Measurements from ENCODE around the gene DNER. TPM values are rescaled to one million over a fixed set of nuclear protein-coding genes. Genes with fewer than 3 reads are reported as not detected.

The DNER gene
- total RNA-seq, 1 donor from 2014 or later = not detected

DNA sequence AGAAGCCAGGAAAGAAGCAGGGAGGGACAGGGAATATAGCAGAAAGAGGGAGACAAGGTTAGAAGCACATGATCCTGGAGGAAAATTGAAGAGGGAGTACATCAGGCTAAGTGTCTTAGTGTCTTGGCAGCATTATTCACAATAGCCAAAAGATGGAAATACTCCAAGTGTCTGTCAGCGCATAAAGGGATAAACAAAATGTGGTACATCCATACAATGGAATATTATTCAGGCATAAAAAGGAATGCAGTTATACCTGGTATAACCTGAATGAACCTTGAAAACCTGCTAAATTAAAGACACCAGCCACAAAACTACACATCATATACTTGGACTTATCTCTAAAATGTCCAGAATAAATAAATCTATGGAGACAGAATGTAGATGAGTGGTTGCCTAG lies 224.2 kb downstream of the DNER start:
- DNase-seq (ENCODE audit: low spot score) = no peak
- peaks cover 11% of the 10 kb centered on the region for H3K9me3 Mint-ChIP-seq (ENCODE audit: low read depth)
- no peaks in the 10 kb centered on the region for H3K4me1 Mint-ChIP-seq (ENCODE audit: low read depth)
- H3K27me3 Mint-ChIP-seq (ENCODE audit: low read depth) = peaks cover 17% of the 10 kb centered on the region
- H3K27ac Mint-ChIP-seq (ENCODE audit: unreplicated experiment) = no peak overlapping the region
- H3K4me3 Mint-ChIP-seq (ENCODE audit: unreplicated experiment) = no peak overlapping the region
- H3K36me3 Mint-ChIP-seq (ENCODE audit: low read depth) = peaks cover 2% of the 10 kb centered on the region
- TF ChIP-seq, protein P1, sequence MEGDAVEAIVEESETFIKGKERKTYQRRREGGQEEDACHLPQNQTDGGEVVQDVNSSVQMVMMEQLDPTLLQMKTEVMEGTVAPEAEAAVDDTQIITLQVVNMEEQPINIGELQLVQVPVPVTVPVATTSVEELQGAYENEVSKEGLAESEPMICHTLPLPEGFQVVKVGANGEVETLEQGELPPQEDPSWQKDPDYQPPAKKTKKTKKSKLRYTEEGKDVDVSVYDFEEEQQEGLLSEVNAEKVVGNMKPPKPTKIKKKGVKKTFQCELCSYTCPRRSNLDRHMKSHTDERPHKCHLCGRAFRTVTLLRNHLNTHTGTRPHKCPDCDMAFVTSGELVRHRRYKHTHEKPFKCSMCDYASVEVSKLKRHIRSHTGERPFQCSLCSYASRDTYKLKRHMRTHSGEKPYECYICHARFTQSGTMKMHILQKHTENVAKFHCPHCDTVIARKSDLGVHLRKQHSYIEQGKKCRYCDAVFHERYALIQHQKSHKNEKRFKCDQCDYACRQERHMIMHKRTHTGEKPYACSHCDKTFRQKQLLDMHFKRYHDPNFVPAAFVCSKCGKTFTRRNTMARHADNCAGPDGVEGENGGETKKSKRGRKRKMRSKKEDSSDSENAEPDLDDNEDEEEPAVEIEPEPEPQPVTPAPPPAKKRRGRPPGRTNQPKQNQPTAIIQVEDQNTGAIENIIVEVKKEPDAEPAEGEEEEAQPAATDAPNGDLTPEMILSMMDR (IDR thresholded peaks at IDR 0.05) = no peak

DNA sequence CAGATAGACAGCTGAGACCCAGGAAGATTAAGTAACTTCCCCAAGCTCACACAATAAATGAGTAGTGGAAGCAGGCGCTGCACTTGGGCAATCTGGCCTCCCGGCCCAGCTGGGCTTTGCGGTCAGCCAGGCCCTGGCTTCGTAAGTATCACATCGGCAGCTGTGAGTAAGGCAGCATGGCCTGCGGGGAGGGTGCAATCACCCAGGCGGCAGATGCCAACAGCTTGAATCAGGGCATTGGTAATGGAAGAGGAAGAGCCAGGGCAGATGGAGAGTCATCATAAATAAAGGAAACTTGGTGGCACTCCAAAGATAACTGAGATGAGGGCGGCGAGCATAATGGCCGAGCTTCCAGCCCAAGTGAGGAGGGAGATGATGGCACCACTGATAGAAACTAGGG lies 225.3 kb downstream of the DNER start:
- Mint-ChIP-seq H3K36me3 (ENCODE audit: low read depth) (peaks cover 2% of the 10 kb centered on the region), H3K27me3 (ENCODE audit: low read depth) (peaks cover 17% of the 10 kb centered on the region), H3K4me3 (ENCODE audit: unreplicated experiment) (no peak overlapping the region), H3K9me3 (ENCODE audit: low read depth) (peaks cover 11% of the 10 kb centered on the region), H3K4me1 (ENCODE audit: low read depth) (no peaks in the 10 kb centered on the region), H3K27ac (ENCODE audit: unreplicated experiment) (no peak overlapping the region)
- DNase-seq (ENCODE audit: low spot score) = no peak
- TF ChIP-seq, protein P1 (IDR thresholded peaks at IDR 0.05) = no peak

- no peak overlapping the region for H3K27ac Mint-ChIP-seq (ENCODE audit: unreplicated experiment)
- no peak for DNase-seq (ENCODE audit: low spot score)
- peaks cover 17% of the 10 kb centered on the region for H3K27me3 Mint-ChIP-seq (ENCODE audit: low read depth)
- TF ChIP-seq, protein P1 (IDR thresholded peaks at IDR 0.05) = no peak
- no peaks in the 10 kb centered on the region for H3K4me1 Mint-ChIP-seq (ENCODE audit: low read depth)
- H3K9me3 Mint-ChIP-seq (ENCODE audit: low read depth) = peaks cover 11% of the 10 kb centered on the region
- H3K36me3 Mint-ChIP-seq (ENCODE audit: low read depth) = peaks cover 2% of the 10 kb centered on the region
- H3K4me3 Mint-ChIP-seq (ENCODE audit: unreplicated experiment) = no peak overlapping the region
These were observed 226.1 kb downstream of the DNER start for GRCh38 chr2:229488232-229488631.

- no peak for DNase-seq (ENCODE audit: low spot score)
- H3K27me3 Mint-ChIP-seq (ENCODE audit: low read depth) = peaks cover 17% of the 10 kb centered on the region
- no peak overlapping the region for H3K4me3 Mint-ChIP-seq (ENCODE audit: unreplicated experiment)
- no peak overlapping the region for H3K27ac Mint-ChIP-seq (ENCODE audit: unreplicated experiment)
- no peaks in the 10 kb centered on the region for H3K4me1 Mint-ChIP-seq (ENCODE audit: low read depth)
- peaks cover 2% of the 10 kb centered on the region for H3K36me3 Mint-ChIP-seq (ENCODE audit: low read depth)
- peaks cover 11% of the 10 kb centered on the region for H3K9me3 Mint-ChIP-seq (ENCODE audit: low read depth)
- TF ChIP-seq, protein P1 (IDR thresholded peaks at IDR 0.05) = no peak
These were observed 227.7 kb downstream of the DNER start for GRCh38 chr2:229486673-229487072.

- Mint-ChIP-seq H3K27me3 (ENCODE audit: low read depth) (peaks cover 17% of the 10 kb centered on the region), H3K27ac (ENCODE audit: unreplicated experiment) (no peak overlapping the region), H3K36me3 (ENCODE audit: low read depth) (peaks cover 2% of the 10 kb centered on the region), H3K9me3 (ENCODE audit: low read depth) (peaks cover 11% of the 10 kb centered on the region), H3K4me1 (ENCODE audit: low read depth) (no peaks in the 10 kb centered on the region), H3K4me3 (ENCODE audit: unreplicated experiment) (no peak overlapping the region)
- DNase-seq (ENCODE audit: low spot score) = no peak
- TF ChIP-seq, protein P1 (IDR thresholded peaks at IDR 0.05) = no peak
These were observed 228.5 kb downstream of the DNER start for GRCh38 chr2:229485857-229486256.
